Inflammatory macrophage (primary cell): ENCODE measurements around the gene MKKS.

Experiments
- DNase-seq, 2 donors: peaks; one replicate each; pipeline ENCODE4 v3.0.0-alpha.2; 2020 to 2022

The MKKS gene

GRCh38 chr20:10367693-10367942, 66.4 kb downstream of the MKKS start:
- DNase-seq, result no peak

- DNase-seq, result no peak
Measured at GRCh38 chr20:10366898-10367692, 66.9 kb downstream of the MKKS start.

DNA sequence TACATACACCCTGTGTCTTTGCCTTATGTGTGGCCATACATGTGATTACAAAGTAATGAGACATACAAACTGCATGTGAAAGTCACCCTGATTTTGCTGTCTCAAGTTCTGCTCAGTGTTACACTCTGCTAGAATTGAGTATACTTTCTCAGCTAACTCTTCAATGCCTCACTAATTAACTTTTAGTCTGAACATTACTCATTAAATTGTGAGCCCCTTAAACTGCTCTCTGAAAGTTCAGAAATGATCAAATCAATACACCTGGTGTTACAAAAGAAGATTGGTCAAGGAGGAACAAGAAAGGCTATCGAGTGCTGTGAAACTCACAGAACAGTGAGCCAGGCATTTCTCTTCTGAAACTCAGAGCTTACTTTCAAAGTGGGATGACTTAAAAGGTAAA, 71.3 kb downstream of the MKKS start:
- no peak for DNase-seq

- DNase-seq, result no peak
Measured at GRCh38 chr20:10360878-10361277, 73.1 kb downstream of the MKKS start.

DNA sequence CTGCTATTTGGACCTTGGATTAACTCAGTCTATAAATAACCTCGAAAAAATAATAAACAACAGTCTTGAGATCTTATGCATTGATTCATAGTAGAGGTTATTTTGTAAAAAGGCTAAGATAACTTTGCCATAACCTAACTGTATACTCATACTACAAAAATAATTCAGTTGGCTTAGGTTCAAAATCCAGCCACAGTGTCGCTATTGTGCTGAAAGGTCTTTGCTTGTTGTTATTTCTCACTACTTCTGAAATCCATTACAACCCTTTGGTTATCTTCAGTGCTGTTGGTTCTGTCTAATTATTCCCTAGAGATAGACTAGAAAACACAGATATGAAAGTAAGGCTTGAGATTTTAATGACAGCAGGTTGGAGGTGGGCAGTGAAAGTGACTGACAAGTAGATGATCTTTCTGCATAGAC, 74.4 kb downstream of the MKKS start:
- no peak for DNase-seq

DNA sequence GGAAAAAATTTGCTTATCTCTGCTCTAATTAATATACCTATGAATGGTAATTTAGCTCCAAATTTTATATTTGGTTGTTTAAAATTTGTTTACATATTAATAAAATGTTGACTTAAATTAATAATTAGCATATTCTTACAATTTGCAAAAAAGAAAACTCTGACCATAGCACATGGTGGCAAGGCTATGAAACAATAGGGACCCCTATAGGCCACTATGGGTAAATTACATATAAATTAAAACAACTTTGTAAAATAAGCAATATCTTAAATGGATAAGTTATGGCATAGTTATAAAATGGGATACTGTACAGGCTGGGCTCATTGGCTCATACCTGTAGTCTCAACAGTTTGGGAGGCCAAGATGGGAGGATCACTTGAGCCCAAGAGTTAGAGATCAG, 76.0 kb downstream of the MKKS start:
- DNase-seq, result no peak

- DNase-seq, result no peak
Measured at GRCh38 chr20:10357061-10357708, 76.8 kb downstream of the MKKS start.

DNA sequence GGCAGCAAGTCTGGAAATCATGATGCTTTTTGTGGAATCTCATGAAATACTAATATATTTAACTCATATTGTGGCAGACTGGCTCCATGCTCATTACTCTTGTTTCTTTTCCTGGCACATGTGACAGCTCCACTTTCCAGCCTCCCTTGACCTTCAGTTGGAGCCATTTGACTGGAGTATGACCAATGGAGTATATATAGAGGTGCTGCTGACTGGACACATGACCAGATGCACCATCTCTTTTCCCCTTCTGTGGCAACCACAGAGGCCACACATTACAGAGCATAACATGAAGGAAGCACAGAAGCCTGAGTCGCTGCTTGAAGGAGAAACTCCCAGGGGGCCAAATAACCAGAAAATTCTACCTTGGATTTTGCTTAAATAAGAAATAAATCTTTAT, 77.4 kb downstream of the MKKS start:
- no peak for DNase-seq

GRCh38 chr20:10352934-10353824, 80.8 kb downstream of the MKKS start:
- no peak for DNase-seq
